ENCODE results near the gene MAPRE3.

MAPRE3 gene

GRCh38 chr2:26950246-26950645 is 20.2 kb upstream of the MAPRE3 start:
- no peak for DNase-seq (ENCODE audit: low spot score)

DNA sequence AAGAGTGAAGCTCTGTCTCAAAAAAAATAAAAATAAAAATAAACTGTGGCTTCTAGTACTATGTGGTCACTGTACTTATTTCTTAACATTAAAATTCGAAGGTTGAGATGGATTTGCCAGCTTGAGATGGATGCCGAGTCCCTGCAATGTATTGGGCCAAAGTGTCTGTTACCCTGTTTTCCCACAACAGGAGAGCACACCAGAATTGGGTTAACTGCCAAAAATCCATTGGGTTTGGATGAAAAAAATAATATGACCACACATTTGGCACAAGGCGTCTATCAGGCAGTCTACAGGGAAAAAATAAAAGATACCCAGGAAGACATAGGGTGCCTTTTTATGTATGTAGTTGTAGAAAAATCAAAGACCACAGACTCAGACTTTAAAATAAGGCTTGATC is 19.2 kb upstream of the MAPRE3 start:
- DNase-seq (ENCODE audit: low spot score) = no peak

- no peak for DNase-seq (ENCODE audit: low spot score)
Observed at GRCh38 chr2:26952374-26952773, 18.1 kb upstream of the MAPRE3 start.

GRCh38 chr2:26954135-26954534 is 16.3 kb upstream of the MAPRE3 start:
- DNase-seq (ENCODE audit: low spot score) = no peak

- no peak for DNase-seq (ENCODE audit: low spot score)
Observed at GRCh38 chr2:26957041-26957440, 13.4 kb upstream of the MAPRE3 start.

- DNase-seq (ENCODE audit: low spot score) = no peak
Observed at GRCh38 chr2:26957534-26957933, 12.9 kb upstream of the MAPRE3 start.

- DNase-seq (ENCODE audit: low spot score) = no peak
Observed at GRCh38 chr2:26959331-26959730, 11.1 kb upstream of the MAPRE3 start.

DNA sequence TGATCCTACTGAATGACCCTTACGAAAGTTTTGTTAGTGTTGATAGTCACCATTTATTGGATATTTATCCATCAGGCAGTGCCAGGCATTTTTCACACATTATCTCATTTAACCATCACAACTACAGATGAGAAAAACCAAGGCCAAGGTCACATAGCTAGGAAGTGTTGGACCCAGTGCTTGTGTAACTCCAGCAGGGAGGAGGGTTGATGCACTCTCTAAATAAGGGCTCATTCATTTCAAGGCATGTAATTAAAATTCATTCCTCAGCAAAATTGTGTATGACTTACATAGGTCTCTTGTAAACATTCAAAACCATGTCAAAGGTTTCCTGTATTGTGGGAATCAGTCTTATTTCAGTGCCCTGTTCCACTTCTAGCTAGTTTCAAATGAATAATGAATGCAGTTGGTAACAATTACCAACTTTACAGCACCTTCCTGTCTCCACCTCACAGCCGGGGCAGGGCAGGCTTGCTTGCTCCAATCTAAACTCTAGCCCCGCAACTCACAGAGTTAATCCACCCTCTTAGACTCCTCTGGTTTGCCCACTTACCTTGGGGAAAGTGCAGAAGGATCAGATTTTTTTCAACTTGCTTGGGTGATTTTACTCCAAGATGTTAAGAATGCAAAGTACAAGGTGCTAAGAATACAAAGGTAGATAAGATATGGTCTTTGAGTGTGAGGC is 5.8 kb upstream of the MAPRE3 start:
- no peak for DNase-seq (ENCODE audit: low spot score)

GRCh38 chr2:26968001-26968400 is 2.4 kb upstream of the MAPRE3 start:
- no peak for DNase-seq (ENCODE audit: low spot score)

GRCh38 chr2:26969077-26969844 is 1.2 kb upstream of the MAPRE3 start:
- no peak for DNase-seq (ENCODE audit: low spot score)

- DNase-seq (ENCODE audit: low spot score) = peak; percentile 38
Observed at GRCh38 chr2:26970928-26971627, 641 bp downstream of the MAPRE3 start.

DNA sequence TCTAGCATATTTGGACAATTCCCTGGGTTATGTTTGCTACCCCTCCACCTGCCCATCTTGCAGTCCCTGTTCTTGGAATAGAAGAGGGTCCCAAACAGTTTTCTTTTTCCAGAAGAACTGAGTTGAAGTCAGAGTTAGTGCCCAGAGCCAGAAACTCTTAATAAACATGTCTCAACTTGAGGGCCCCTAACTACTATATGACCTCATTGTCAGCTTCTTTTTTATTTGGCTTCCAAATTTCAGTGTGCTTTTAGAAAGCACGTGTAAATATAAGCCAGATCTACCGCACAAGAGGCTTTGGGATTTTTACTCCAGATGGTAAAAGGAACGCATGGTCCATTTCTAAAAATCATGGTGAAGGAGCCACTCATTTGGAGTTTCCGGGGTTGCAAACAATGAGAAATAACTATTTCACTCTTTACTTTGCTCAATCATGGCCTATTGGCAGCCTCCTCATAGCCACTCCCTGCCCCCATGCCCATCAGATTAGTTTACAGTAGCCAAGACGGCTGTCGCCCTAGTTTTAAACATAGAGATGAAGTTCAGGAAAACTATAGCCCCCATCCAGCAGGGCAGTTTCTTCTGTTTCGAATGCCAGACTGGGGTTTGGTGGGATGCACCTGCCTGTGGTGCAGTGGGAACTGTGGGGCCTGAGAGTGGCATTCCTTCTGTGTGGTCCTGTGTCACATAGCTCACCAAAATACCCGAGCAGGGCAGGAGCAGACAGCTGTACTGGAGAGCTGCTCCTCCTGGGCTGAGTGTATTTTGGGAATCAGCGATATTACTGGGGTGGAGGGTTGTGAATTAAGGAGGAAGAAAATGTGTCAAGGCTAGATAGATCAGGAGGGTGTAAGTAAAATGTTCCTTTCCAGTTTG is 1.7 kb downstream of the MAPRE3 start:
- DNase-seq (ENCODE audit: low spot score) = no peak

DNA sequence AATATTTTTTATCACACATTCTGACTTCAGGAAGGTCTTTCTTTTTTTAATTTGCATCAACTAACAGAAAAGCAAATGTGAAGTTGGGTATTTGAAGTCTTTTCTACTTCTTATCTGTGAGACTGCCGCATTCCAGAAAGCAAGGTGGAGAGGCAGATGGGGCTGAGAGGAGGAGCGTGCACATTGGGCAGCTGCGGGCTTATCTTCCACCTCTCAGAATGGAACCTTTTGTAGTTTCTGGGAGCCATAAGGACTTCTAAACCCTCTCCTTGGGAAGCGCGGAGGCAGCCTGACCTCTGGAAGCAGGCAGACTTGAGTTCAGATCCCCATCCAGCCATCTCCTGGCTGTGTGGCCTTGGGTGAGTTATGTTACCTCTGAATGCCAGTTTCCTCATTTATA is 3.9 kb downstream of the MAPRE3 start:
- no peak for DNase-seq (ENCODE audit: low spot score)

DNA sequence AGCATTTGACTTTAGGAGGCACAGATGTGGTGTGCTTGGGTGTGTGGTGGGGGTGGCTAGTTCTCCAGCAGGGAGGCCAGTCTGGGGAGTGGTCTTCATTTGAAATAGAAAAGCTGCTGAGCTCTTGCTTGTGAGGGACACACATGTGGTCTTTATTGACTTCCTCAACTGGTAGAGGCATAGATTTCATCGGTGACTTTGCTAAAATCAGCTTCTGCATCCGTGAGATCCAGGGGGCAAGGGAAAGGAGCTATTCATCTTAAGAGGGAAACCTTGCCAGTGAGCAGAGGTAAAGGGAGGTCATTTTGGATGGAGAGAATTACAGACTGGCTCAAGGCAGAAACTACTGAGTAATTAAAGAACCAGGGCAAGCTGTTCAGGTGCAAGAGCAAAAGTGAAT is 4.7 kb downstream of the MAPRE3 start:
- no peak for DNase-seq (ENCODE audit: low spot score)

- no peak for DNase-seq (ENCODE audit: low spot score)
Observed at GRCh38 chr2:26975656-26976055, 5.2 kb downstream of the MAPRE3 start.

DNA sequence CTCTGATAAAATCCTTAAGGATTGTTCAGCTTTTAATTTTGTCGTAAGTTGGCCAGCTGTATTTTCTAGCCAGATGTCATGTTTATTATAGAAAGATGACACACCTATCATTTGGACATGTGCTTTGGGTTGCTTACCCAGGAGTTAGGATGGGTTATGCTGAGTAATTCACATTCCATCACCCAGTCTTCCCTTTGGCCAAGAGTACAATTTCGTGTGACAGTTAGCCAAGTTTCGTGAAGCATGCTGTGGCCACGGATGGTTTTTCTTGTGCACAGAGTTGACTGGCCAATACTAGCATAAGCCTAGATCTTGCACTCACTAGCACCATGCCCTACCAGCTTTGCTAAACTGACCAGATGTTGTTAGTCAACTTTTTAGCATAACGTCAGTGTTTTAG is 5.8 kb downstream of the MAPRE3 start:
- no peak for DNase-seq (ENCODE audit: low spot score)

- no peak for DNase-seq (ENCODE audit: low spot score)
Observed at GRCh38 chr2:26977012-26977411, 6.6 kb downstream of the MAPRE3 start.

DNA sequence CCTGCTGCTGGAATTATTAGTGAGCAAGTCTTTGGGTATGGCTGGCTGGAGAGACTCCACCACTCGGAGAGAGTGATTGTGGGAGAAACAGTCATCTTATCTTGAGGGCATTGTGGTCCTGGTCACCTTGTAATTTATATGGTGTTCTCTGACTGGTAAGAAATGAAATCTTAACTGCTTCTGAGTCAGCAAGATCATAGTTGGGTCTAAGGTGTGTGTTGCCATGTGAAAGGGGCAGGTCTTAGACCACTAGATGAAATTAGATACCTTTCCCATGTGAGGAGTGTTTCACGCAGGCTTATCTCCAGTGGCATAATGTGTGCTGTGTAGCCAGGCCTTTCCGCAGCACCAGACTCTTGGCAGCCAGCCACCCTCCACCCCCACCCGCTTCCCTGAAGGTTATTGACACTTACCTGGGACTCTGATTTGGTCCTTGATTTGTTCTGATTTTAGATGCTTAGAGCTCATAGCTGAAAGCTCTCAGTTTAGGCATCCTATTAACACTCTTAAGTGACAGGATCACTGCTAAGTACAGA is 7.7 kb downstream of the MAPRE3 start:
- DNase-seq (ENCODE audit: low spot score) = no peak

GRCh38 chr2:26979741-26980140 is 9.3 kb downstream of the MAPRE3 start:
- DNase-seq (ENCODE audit: low spot score) = no peak

DNA sequence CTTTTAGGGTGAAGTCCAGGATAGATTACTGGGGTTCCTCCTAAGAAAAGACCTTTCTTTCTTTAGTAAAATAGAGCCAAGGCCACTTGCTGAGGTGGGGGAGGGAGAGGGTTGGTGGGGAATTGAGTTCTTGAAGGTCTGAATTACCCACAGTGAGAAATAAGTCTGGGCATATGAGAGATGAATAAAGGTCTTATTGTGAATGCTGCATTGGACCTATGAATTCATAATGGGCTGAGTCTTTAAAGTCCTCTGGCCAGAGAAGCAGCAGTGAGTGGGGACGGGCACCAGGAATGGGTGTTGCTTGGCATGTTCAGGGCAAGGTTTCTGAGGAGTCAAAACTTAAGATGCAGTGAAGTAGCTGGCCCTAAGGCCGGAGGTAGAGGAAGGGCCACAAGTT is 10.5 kb downstream of the MAPRE3 start:
- no peak for DNase-seq (ENCODE audit: low spot score)

DNA sequence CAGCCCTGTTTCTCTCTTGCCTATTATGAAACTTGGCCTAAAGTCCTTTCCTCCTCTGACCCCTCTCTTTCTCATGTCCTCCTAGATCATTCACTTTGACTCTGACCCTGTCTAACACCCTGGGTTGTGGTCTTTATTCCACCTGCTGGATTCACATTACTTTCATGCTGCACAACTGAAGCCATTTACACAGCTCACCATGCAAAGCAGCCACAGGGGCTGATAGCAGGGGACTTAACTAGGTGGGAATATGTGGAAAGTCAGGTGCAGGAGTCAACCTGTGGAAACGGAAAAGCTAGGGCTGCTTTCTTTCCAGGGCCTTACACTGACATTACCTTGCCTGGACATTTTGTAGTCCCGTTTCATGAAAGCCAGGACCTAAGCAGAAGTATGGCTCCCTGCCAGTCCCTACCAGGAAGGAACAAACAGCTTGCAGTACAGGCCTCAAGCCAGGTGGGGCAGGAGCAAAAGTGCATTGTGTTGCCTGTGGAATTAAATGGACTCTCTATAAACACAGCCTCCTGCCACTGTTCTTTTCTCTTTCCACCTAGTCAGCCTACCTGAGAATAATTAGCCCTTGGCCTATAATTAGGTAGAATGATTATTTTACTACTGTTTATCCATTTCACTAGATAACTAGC is 11.8 kb downstream of the MAPRE3 start:
- peak; percentile 72 for DNase-seq (ENCODE audit: low spot score)
